GM23248 (cell line): ENCODE measurements around the gene PRDX3. TPM values are rescaled to one million over a fixed set of nuclear protein-coding genes. Genes with fewer than 3 reads are reported as not detected.

Experiments used
- DNase-seq: peaks from one replicate; pipeline ENCODE4 v3.0.0-alpha.2; 2015
- H2AFZ ChIP-seq: fragments of 200-600 bp; sonication (generic); 2 replicates; pipeline ENCODE4 v1.6.1; 2016; ENCODE audit warnings: antibody characterized with exemption
- H3F3A ChIP-seq: fragments of 200-600 bp; sonication (generic); 2 replicates; pipeline ENCODE4 v1.6.1; 2016; ENCODE audit warnings: mild to moderate bottlenecking, antibody characterized with exemption, mixed run types; ENCODE audit not compliant: insufficient read depth
- H3K27ac ChIP-seq: fragments of 200-600 bp; sonication (generic); 2 replicates; pipeline ENCODE4 v1.5.1; 2016; ENCODE audit warnings: mild to moderate bottlenecking
- H3K27me3 ChIP-seq: fragments of 200-600 bp; sonication (generic); replicated peaks from 2 replicates; pipeline ENCODE4 v1.6.1; 2016; ENCODE audit warnings: mild to moderate bottlenecking; ENCODE audit not compliant: insufficient read depth
- H3K36me3 ChIP-seq: fragments of 200-600 bp; sonication (generic); 2 replicates; pipeline ENCODE4 v1.6.1; 2016; ENCODE audit warnings: low read depth, mild to moderate bottlenecking
- H3K4me1 ChIP-seq: fragments of 200-600 bp; sonication (generic); 2 replicates; pipeline ENCODE4 v1.6.1; 2016; ENCODE audit warnings: mild to moderate bottlenecking; ENCODE audit not compliant: insufficient read depth
- H3K4me2 ChIP-seq: fragments of 200-600 bp; sonication (generic); one replicate; pipeline ENCODE4 v1.6.1; 2016; ENCODE audit warnings: mild to moderate bottlenecking; ENCODE audit not compliant: unreplicated experiment
- H3K4me3 ChIP-seq: fragments of 200-600 bp; sonication (generic); 2 replicates; pipeline ENCODE4 v1.5.1; 2016; ENCODE audit warnings: mild to moderate bottlenecking
- H3K79me2 ChIP-seq: fragments of 200-600 bp; sonication (generic); 2 replicates; pipeline ENCODE4 v1.6.1; 2016; ENCODE audit warnings: mild to moderate bottlenecking; ENCODE audit not compliant: insufficient read depth
- H3K9ac ChIP-seq: fragments of 200-600 bp; sonication (generic); 2 replicates; pipeline ENCODE4 v1.6.1; 2016; ENCODE audit warnings: mild to moderate bottlenecking
- H3K9me2 ChIP-seq: fragments of 200-600 bp; sonication (generic); 2 replicates; pipeline ENCODE4 v1.6.1; 2016; ENCODE audit warnings: mixed run types, mild to moderate bottlenecking, moderate library complexity; ENCODE audit not compliant: insufficient read depth
- H3K9me3 ChIP-seq: fragments of 200-600 bp; sonication (generic); one replicate; pipeline ENCODE4 v1.6.1; 2017; ENCODE audit warnings: low read depth
- H4K20me1 ChIP-seq: fragments of 200-600 bp; sonication (generic); 2 replicates; pipeline ENCODE4 v1.6.0; 2016; ENCODE audit not compliant: insufficient read depth
- EZH2 ChIP-seq: fragments of 200-600 bp; sonication (generic); IDR thresholded peaks from 2 replicates; pipeline ENCODE4 v1.6.1; 2018; ENCODE audit warnings: antibody characterized with exemption, mild to moderate bottlenecking; ENCODE audit not compliant: insufficient read depth, poor library complexity, severe bottlenecking
- EZH2phosphoT487 ChIP-seq: fragments of 200-600 bp; sonication (generic); IDR thresholded peaks from 2 replicates; pipeline ENCODE4 v1.6.1; 2018; ENCODE audit warnings: antibody characterized with exemption, moderate library complexity, mild to moderate bottlenecking, low read depth; ENCODE audit not compliant: insufficient read depth
- WGBS, 2 experiments: methylation state at CpG; one replicate each; pipeline ENCODE4 v1.1.6; 2015 to 2017; ENCODE audit warnings: low lambda C conversion rate in 2 of 2, low coverage in 1 of 2; ENCODE audit errors: missing lambda C conversion rate in 2 of 2; 5-methylcytosine and 5-hydroxymethylcytosine counted together
- in situ Hi-C: fragments of 300-500 bp; cut with MboI; formaldehyde crosslinking; loops from 2 replicates; pipeline ENCODE4 v1.15.0; 2020
- polyA plus RNA-seq: library from polyadenylated mRNA; unstranded; fragments of >200 nt; fragmentation: Nextera tagmentation; extraction: Ambion mirVana; gene quantifications from 2 replicates; pipeline ENCODE4 v1.2.1, GENCODE V29; 2016
- total RNA-seq: library from RNA; depleted of rRNA; stranded (reverse); fragments of >200 nt; shearing (Covaris generic); gene quantifications from 2 replicates; pipeline ENCODE4 v1.2.3, GENCODE V29; 2014

PRDX3 gene
- total and polyA plus RNA-seq, 2 experiments from 2014 or later: 246 to 302 TPM

- no peaks in the 10 kb centered on the region for H3K36me3 ChIP-seq
- peaks cover 31% of the 10 kb centered on the region for H3K79me2 ChIP-seq
- peak overlapping the region; percentile 96 for H3K27ac ChIP-seq
- H3K9me2 ChIP-seq: no peaks in the 10 kb centered on the region
- peak overlapping the region; percentile 77 for H2AFZ ChIP-seq
- H3K9ac ChIP-seq: peak overlapping the region; percentile 96
- WGBS, 2 experiments: 38 to 41% methylated on average over 17 of the region's 17 CpGs
- peaks cover 36% of the 10 kb centered on the region for H3K4me1 ChIP-seq
- H3F3A ChIP-seq: peaks cover 38% of the 10 kb centered on the region
- peak overlapping the region; percentile 86 for H3K4me3 ChIP-seq
- H3K27me3 ChIP-seq: no peaks in the 10 kb centered on the region
- in situ Hi-C loops: no loop called here
- no peaks in the 10 kb centered on the region for H3K9me3 ChIP-seq
- H3K4me2 ChIP-seq: peak overlapping the region; percentile 71
- no peak for TF ChIP-seq EZH2
- no peak for TF ChIP-seq EZH2phosphoT487
- no peaks in the 10 kb centered on the region for H4K20me1 ChIP-seq
- DNase-seq: no peak
Observed at GRCh38 chr10:119205894-119206602, 27.4 kb upstream of the PRDX3 start.

- Histone ChIP-seq H3K9me2 (no peaks in the 10 kb centered on the region), H3K9ac (no peak overlapping the region), H3K4me3 (no peak overlapping the region), H3F3A (peaks cover 32% of the 10 kb centered on the region), H2AFZ (no peak overlapping the region), H3K27ac (peak overlapping the region; percentile 22; the same call in 1 of the 2 replicates), H3K27me3 (no peaks in the 10 kb centered on the region), H3K4me1 (peaks cover 25% of the 10 kb centered on the region), H3K36me3 (no peaks in the 10 kb centered on the region), H4K20me1 (no peaks in the 10 kb centered on the region), H3K4me2 (no peak overlapping the region), H3K79me2 (0 out of 2 replicates have a peak, but pooled peaks cover 3% of the 10 kb centered on the region), H3K9me3 (no peaks in the 10 kb centered on the region)
- TF ChIP-seq EZH2: no peak
- TF ChIP-seq EZH2phosphoT487: no peak
- peak; percentile 74 for DNase-seq
- in situ Hi-C loops: no loop called here
- WGBS, 2 experiments: 51 to 55% methylated on average over 4 of the region's 4 CpGs
Observed at GRCh38 chr10:119203006-119203405, 24.4 kb upstream of the PRDX3 start.

- Histone ChIP-seq H3K9me3 (no peaks in the 10 kb centered on the region), H4K20me1 (no peaks in the 10 kb centered on the region), H3K4me1 (peaks cover 29% of the 10 kb centered on the region), H3K9me2 (no peaks in the 10 kb centered on the region), H3K4me2 (no peak overlapping the region), H3K9ac (no peak overlapping the region), H3K27ac (no peak overlapping the region), H3K79me2 (no peaks in the 10 kb centered on the region), H3F3A (peaks cover 37% of the 10 kb centered on the region), H2AFZ (no peak overlapping the region), H3K4me3 (no peak overlapping the region), H3K27me3 (no peaks in the 10 kb centered on the region), H3K36me3 (no peaks in the 10 kb centered on the region)
- in situ Hi-C loops: no loop called here
- no peak for DNase-seq
- TF ChIP-seq EZH2: no peak
- TF ChIP-seq EZH2phosphoT487: no peak
- 58 to 62% methylated on average over 1 of the region's 1 CpG for WGBS, 2 experiments
Observed at GRCh38 chr10:119201233-119201632, 22.6 kb upstream of the PRDX3 start.

GRCh38 chr10:119199231-119199992 lies 20.8 kb upstream of the PRDX3 start:
- WGBS, 2 experiments: 37 to 44% methylated on average over 9 of the region's 9 CpGs
- no peak overlapping the region for H3K9ac ChIP-seq
- H3K4me1 ChIP-seq: peaks cover 26% of the 10 kb centered on the region
- no peaks in the 10 kb centered on the region for H3K36me3 ChIP-seq
- H3K27ac ChIP-seq: no peak overlapping the region
- in situ Hi-C loops: loop anchor here (10.0 kb wide), 1 partner anchor 225 kb away; no protein-coding TSS in a partner anchor
- no peak overlapping the region for H3K4me2 ChIP-seq
- H3K9me3 ChIP-seq: no peaks in the 10 kb centered on the region
- TF ChIP-seq EZH2phosphoT487 (no peak), EZH2 (no peak)
- H3K79me2 ChIP-seq: no peaks in the 10 kb centered on the region
- no peak overlapping the region for H3K4me3 ChIP-seq
- no peaks in the 10 kb centered on the region for H3K27me3 ChIP-seq
- H4K20me1 ChIP-seq: no peaks in the 10 kb centered on the region
- peak; percentile 88 for DNase-seq
- no peaks in the 10 kb centered on the region for H3K9me2 ChIP-seq
- peaks cover 33% of the 10 kb centered on the region for H3F3A ChIP-seq
- no peak overlapping the region for H2AFZ ChIP-seq
